EH (cell line): ENCODE data around the gene ZNHIT3.
A peak's percentile ranks its signal among the peaks of the same experiment; 100 is the strongest.

Experiments
- DNase-seq: peaks from one replicate; pipeline ENCODE4 v3.0.0-alpha.2; 2015; ENCODE audit warnings: low read depth

Gene ZNHIT3

GRCh38 chr17:36512641-36513040 lies 26.2 kb downstream of the ZNHIT3 start:
- no peak for DNase-seq

- no peak for DNase-seq
Observed at GRCh38 chr17:36514856-36515255, 28.4 kb downstream of the ZNHIT3 start.

- no peak for DNase-seq
Observed at GRCh38 chr17:36515837-36516236, 29.4 kb downstream of the ZNHIT3 start.

GRCh38 chr17:36523113-36523512 lies 36.6 kb downstream of the ZNHIT3 start:
- no peak for DNase-seq

- peak; percentile 19 for DNase-seq
Observed at GRCh38 chr17:36524428-36524876, 38.0 kb downstream of the ZNHIT3 start.

- peak; percentile 21 for DNase-seq
Observed at GRCh38 chr17:36525113-36525512, 38.6 kb downstream of the ZNHIT3 start.

- no peak for DNase-seq
Observed at GRCh38 chr17:36525888-36526287, 39.4 kb downstream of the ZNHIT3 start.

- DNase-seq, result no peak
Observed at GRCh38 chr17:36527621-36528250, 41.3 kb downstream of the ZNHIT3 start.

- peak; percentile 82 for DNase-seq
Observed at GRCh38 chr17:36529121-36529520, 42.6 kb downstream of the ZNHIT3 start.

GRCh38 chr17:36532435-36532975 lies 46.0 kb downstream of the ZNHIT3 start:
- no peak for DNase-seq

GRCh38 chr17:36533935-36534839 lies 47.7 kb downstream of the ZNHIT3 start:
- DNase-seq, result peak; percentile 64

GRCh38 chr17:36534840-36535668 lies 48.6 kb downstream of the ZNHIT3 start, which contains the start of the genes MYO19 and PIGW:
MYO19 (minus strand) TSS chr17:36534868; CDS start chr17:36532538, 2,330 bp downstream.
PIGW (plus strand) TSS chr17:36534987; CDS start chr17:36537102, 2,115 bp downstream.
- DNase-seq, result peak; percentile 90

- DNase-seq, result no peak
Observed at GRCh38 chr17:36535669-36536081, 49.2 kb downstream of the ZNHIT3 start.

- no peak for DNase-seq
Observed at GRCh38 chr17:36540696-36541095, 54.2 kb downstream of the ZNHIT3 start.

GRCh38 chr17:36542755-36543154 lies 56.3 kb downstream of the ZNHIT3 start:
- no peak for DNase-seq

GRCh38 chr17:36544044-36544306 lies 57.5 kb downstream of the ZNHIT3 start:
- DNase-seq, result no peak

- peak; percentile 96 for DNase-seq
Observed at GRCh38 chr17:36544307-36545076, 58.0 kb downstream of the ZNHIT3 start, which contains the start of gene GGNBP2. GGNBP2 (plus strand) TSS chr17:36544919; CDS start chr17:36545725, 806 bp downstream.

GRCh38 chr17:36545077-36545464 lies 58.6 kb downstream of the ZNHIT3 start:
- no peak for DNase-seq
